T-cell (primary cell): Measurements from ENCODE around the gene SPSB2. TPM values are rescaled to one million over a fixed set of nuclear protein-coding genes. Genes with fewer than 3 reads are reported as not detected.

ENCODE experiments used
- ATAC-seq, 4 experiments: fragments of 200-7000 bp in 3 of 4; fragments of 150-1000 bp in 1 of 4; cut with Tn5 transposase; replicated peaks in 1 of 4; 1 replicate in 3 of 4; 2 replicates in 1 of 4; pipeline ENCODE4 v1.10.0; 2021; ENCODE audit warnings: moderate library complexity in 3 of 4, mild to moderate bottlenecking in 2 of 4, moderate number of reproducible peaks in 1 of 4
- CTCF ChIA-PET, 2 donors: fragments of 300-600 bp; sonication (Branson Sonifier 250); formaldehyde crosslinking; loops; one replicate each; lab custom pipeline; 2022; ENCODE audit warnings: antibody characterized with exemption in 2 of 2; lab: Charles Lee
- POLR2A ChIA-PET, 2 donors: fragments of 300-600 bp; sonication (Branson Sonifier 250); formaldehyde crosslinking; loops; one replicate each; lab custom pipeline; 2022; ENCODE audit warnings: antibody characterized with exemption in 2 of 2; lab: Charles Lee
- DNase-seq, 35 experiments: peaks; one replicate each; pipeline versions ENCODE4 v3.0.0 to v3.0.0-alpha.2; 2013 to 2023
- H3K27ac ChIP-seq: one replicate; pipeline ENCODE4 v1.5.1; 2013; ENCODE audit warnings: low read length
- H3K27me3 ChIP-seq, 2 experiments: replicated peaks in 1 of 2; 1 replicate in 1 of 2; 2 replicates in 1 of 2; pipeline versions ENCODE4 v1.6.1 to v1.7.0; 2013; ENCODE audit warnings: low read length in 1 of 2, mixed read lengths in 1 of 2; ENCODE audit not compliant: control insufficient read depth in 2 of 2, insufficient read depth in 2 of 2; ENCODE audit errors: extremely low read depth in 1 of 2
- H3K36me3 ChIP-seq, 2 donors: 1 replicate in 1 of 2; 2 replicates in 1 of 2; pipeline versions ENCODE4 v1.6.1 to v1.7.0; 2013; ENCODE audit warnings: low read length in 1 of 2; ENCODE audit not compliant: control insufficient read depth in 2 of 2, insufficient read depth in 1 of 2; ENCODE audit errors: extremely low read depth in 1 of 2
- H3K4me1 ChIP-seq, 2 experiments: 1 replicate in 1 of 2; 2 replicates in 1 of 2; pipeline versions ENCODE4 v1.6.1 to v1.7.0; 2013; ENCODE audit warnings: low read length in 2 of 2, mixed read lengths in 1 of 2; ENCODE audit not compliant: insufficient read depth in 2 of 2, control insufficient read depth in 1 of 2; ENCODE audit errors: extremely low read depth in 1 of 2
- H3K4me3 ChIP-seq, 2 donors: 1 replicate in 1 of 2; 2 replicates in 1 of 2; pipeline versions ENCODE4 v1.5.1 to v1.7.0; 2013; ENCODE audit warnings: mild to moderate bottlenecking in 2 of 2, low read length in 1 of 2, moderate library complexity in 1 of 2; ENCODE audit not compliant: control insufficient read depth in 1 of 2; ENCODE audit errors: extremely low read depth in 1 of 2
- H3K9me3 ChIP-seq: 2 replicates; pipeline ENCODE4 v1.7.0; 2013
- H3K27ac Mint-ChIP-seq, 2 donors: one replicate each; pipeline ENCODE4 v1.8.0; 2020 to 2021; ENCODE audit warnings: mild to moderate bottlenecking in 2 of 2, mixed read lengths in 2 of 2
- H3K27me3 Mint-ChIP-seq, 2 donors: one replicate each; pipeline ENCODE4 v1.8.0; 2021 to 2022; ENCODE audit warnings: mixed read lengths in 2 of 2
- H3K36me3 Mint-ChIP-seq: one replicate; pipeline ENCODE4 v1.8.0; 2021; ENCODE audit warnings: mixed read lengths
- H3K4me1 Mint-ChIP-seq, 3 donors: one replicate each; pipeline ENCODE4 v1.8.0; 2020 to 2022; ENCODE audit warnings: mixed read lengths in 3 of 3, mild to moderate bottlenecking in 1 of 3
- H3K4me3 Mint-ChIP-seq, 3 donors: one replicate each; pipeline ENCODE4 v1.8.0; 2020 to 2022; ENCODE audit warnings: mild to moderate bottlenecking in 3 of 3, mixed read lengths in 3 of 3, moderate library complexity in 3 of 3
- H3K9me3 Mint-ChIP-seq, 3 donors: one replicate each; pipeline ENCODE4 v1.8.0; 2020 to 2022; ENCODE audit warnings: mixed read lengths in 3 of 3
- WGBS: methylation state at CpG from one replicate; pipeline ENCODE4 v1.1.5; 2013; ENCODE audit warnings: missing lambda C conversion rate; ENCODE audit not compliant: insufficient coverage; 5-methylcytosine and 5-hydroxymethylcytosine counted together
- total RNA-seq, 35 experiments: library from RNA in 6 of 35; stranded (reverse) in 6 of 35; fragments of 120-200 nt in 1 of 35; gene quantifications; one replicate each; pipeline versions ENCODE4 v1.2.1 to v1.2.4 and lab custom pipeline; 2013 to 2026

The SPSB2 gene
- total RNA-seq, 5 donors from 2014 or later (not counting 1 experiment from before 2014, with no cell fraction given): 6.2 to 25.9 (median 21.8) TPM

DNA sequence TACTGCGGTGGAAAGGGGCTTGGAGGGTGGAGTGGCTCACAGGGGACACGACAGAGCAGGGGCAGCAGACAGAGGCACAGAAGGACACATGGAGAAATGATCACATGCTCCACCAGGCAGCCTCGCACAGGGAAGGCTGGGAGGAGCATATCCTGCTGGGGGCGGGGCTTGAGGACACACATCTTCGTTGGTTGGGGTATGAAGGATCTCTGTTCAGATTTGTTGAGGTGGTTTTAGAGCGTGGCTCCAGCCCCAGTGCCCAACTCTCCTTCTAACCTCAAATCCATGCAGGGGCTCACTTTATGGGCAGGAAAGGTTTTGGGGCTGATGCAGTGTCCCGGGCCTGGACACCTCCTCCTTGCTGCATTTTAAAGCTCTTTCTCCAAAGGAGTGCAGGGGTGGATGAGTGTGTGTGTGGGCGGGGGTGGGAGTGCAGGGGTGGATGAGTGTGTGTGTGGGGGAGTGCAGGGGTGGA, 45.6 kb downstream of the SPSB2 start:
- H3K4me3 ChIP-seq: no peak overlapping the region
- H3K36me3 Mint-ChIP-seq: no peaks in the 10 kb centered on the region
- ATAC-seq (no peak), DNase-seq (peak in 9 of 35 experiments; percentile 11 to 47 (median 29))
- no peak overlapping the region for H3K27ac ChIP-seq
- no peaks in the 10 kb centered on the region for H3K36me3 ChIP-seq
- peak overlapping the region; percentile 28 to 31 for H3K27ac Mint-ChIP-seq
- H3K4me3 Mint-ChIP-seq: peak overlapping the region; percentile 60 to 93 (median 74)
- WGBS: 33% methylated on average over 2 of the region's 8 CpGs
- peaks cover 16 to 66% of the 10 kb centered on the region in 2 donors for H3K27me3 Mint-ChIP-seq
- CTCF ChIA-PET: interaction anchor here (0.5 to 1.0 kb wide), 3 partner anchors 11 to 270 kb away, joined by 3 to 12 read pairs (median 3); no protein-coding TSS in a partner anchor
- H3K9me3 Mint-ChIP-seq: no peaks in the 10 kb centered on the region
- no peaks in the 10 kb centered on the region for H3K9me3 ChIP-seq
- peaks cover 17 to 34% (median 22%) of the 10 kb centered on the region in 3 donors for H3K4me1 Mint-ChIP-seq
- POLR2A ChIA-PET: no interaction called here
- peaks cover 0 to 31% of the 10 kb centered on the region in 2 experiments for H3K4me1 ChIP-seq
- peaks cover 0 to 83% of the 10 kb centered on the region in 2 experiments for H3K27me3 ChIP-seq

DNA sequence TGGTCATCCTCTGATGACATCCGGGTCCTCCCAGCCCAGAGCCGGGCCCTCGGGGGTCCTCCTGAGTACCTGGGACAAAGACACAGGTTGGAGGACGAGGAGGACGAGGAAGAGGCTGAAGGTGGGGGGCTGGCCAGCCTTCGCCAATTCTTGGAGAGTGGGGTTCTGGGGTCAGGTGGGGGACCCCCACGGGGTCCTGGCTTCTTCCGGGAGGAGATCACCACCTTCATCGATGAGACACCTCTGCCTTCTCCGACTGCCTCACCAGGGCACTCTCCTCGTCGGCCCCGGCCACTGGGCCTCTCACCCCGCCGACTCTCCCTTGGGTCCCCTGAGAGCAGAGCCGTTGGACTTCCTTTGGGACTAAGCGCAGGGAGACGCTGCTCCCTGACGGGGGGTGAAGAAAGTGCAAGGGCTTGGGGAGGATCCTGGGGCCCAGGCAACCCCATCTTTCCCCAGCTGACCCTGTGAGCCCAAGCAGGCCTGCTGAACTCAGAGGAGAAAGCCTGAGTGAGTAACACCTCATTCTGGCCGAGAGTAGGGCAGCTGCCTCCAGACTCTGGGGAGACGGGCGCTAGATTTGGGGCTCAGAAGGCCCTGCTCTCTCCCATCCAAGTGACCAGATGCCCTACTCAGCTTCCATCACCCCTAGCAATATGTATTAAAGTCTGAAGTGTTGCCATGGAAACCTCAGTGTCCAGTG, 46.2 kb downstream of the SPSB2 start:
- ATAC-seq (no peak), DNase-seq (no peak)
- WGBS: 86% methylated on average over 11 of the region's 22 CpGs
- H3K27ac ChIP-seq: no peak overlapping the region
- H3K36me3 ChIP-seq: no peaks in the 10 kb centered on the region
- CTCF ChIA-PET: interaction anchor here in 1 of 2 donors (1.0 to 3.2 kb wide), 3 partner anchors 9 to 74 kb away, joined by 3 to 26 read pairs (median 3); partner anchors contain the start of gene MLF2
- POLR2A ChIA-PET: no interaction called here
- peaks cover 0 to 89% of the 10 kb centered on the region in 2 experiments for H3K27me3 ChIP-seq
- no peaks in the 10 kb centered on the region for H3K9me3 Mint-ChIP-seq
- peaks cover 0 to 35% of the 10 kb centered on the region in 2 experiments for H3K4me1 ChIP-seq
- no peak overlapping the region for H3K4me3 ChIP-seq
- no peaks in the 10 kb centered on the region for H3K9me3 ChIP-seq
- peak overlapping the region; percentile 60 to 93 (median 74) for H3K4me3 Mint-ChIP-seq
- H3K27ac Mint-ChIP-seq: peak overlapping the region; percentile 28 to 31
- H3K36me3 Mint-ChIP-seq: no peaks in the 10 kb centered on the region
- peaks cover 16 to 66% of the 10 kb centered on the region in 2 donors for H3K27me3 Mint-ChIP-seq
- peaks cover 20 to 40% (median 24%) of the 10 kb centered on the region in 3 donors for H3K4me1 Mint-ChIP-seq

DNA sequence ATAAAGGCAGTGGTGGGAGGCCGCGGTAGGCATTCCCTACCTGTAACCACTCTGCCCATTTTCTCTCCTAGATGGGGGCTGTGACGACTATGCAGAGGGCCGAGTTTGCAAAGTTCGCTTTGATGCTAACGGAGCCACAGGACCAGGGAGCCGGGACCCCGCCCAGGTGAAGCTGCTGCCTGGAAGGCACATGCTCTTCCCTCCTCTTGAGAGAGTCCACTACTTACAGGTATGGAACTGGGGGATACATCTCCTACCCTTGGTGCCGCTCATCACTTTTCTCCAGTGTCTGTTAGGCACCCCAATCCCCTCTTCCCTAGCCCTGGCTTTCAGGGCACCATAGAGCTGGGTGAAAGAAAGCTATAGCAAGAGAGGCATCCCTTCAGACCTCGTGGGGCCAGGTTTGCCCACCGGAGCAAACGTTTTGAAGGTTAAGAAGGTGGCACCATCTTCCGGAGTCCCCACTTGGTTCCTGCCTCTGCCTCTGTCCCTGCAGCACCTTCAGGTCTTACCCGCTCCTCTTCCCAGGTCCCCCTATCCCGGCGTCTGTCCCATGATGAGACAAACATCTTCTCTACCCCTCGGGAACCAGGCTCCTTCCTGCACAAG, 46.9 kb downstream of the SPSB2 start:
- H3K27ac Mint-ChIP-seq: no peak overlapping the region
- ATAC-seq: no peak
- 84% methylated on average over 10 of the region's 17 CpGs for WGBS
- no peaks in the 10 kb centered on the region for H3K9me3 Mint-ChIP-seq
- H3K4me3 Mint-ChIP-seq: no peak overlapping the region
- DNase-seq: no peak
- H3K9me3 ChIP-seq: no peaks in the 10 kb centered on the region
- H3K27ac ChIP-seq: no peak overlapping the region
- peaks cover 23 to 45% (median 26%) of the 10 kb centered on the region in 3 donors for H3K4me1 Mint-ChIP-seq
- peaks cover 0 to 90% of the 10 kb centered on the region in 2 experiments for H3K27me3 ChIP-seq
- no peak overlapping the region for H3K4me3 ChIP-seq
- no peaks in the 10 kb centered on the region for H3K36me3 Mint-ChIP-seq
- POLR2A ChIA-PET: interaction anchor here in 1 of 2 donors (0.7 kb wide), 1 partner anchor 47 kb away, joined by 3 read pairs; the partner anchor contains the start of gene SPSB2
- H3K27me3 Mint-ChIP-seq: peaks cover 16 to 64% of the 10 kb centered on the region in 2 donors
- no peaks in the 10 kb centered on the region for H3K36me3 ChIP-seq
- peaks cover 0 to 41% of the 10 kb centered on the region in 2 experiments for H3K4me1 ChIP-seq
- CTCF ChIA-PET: interaction anchor here (0.5 to 3.2 kb wide), 7 partner anchors 8 to 337 kb away, joined by 3 to 26 read pairs (median 4); partner anchors contain the start of gene MLF2 (in 2 of the 2)

DNA sequence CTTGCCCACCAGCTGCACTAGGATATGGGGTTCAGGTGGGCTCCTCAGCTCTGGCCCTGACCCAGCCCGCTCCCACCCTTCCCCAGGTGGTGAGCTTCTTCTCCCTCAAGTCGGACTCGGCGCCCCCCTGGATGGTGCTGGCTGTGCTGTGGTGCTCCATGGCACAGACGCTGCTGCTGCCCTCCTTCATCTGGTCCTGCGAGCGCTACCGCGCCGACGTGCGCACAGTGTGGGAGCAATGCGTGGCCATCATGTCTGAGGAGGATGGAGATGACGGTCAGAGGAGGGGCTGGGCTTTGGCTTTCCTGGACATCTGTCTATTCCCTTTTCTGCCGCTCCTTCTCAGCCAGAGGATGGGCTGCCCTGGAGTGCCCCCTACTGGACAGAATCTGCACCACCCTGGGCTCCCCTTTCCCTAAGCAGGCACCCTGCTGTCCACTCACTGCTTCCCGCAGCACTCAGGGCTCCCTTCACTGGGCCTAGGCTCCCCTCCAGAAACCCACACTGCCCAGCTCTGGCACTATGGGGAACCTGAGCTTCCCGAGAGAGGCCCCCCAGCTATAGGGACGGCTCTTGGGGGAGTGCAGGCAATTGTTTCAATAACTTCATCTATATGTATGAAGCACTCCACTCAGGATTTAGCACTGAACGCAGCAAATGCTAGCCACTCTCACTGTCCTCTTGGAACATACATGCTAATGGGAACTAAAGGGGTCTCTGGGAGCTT, 47.5 kb downstream of the SPSB2 start:
- H3K4me1 Mint-ChIP-seq: peaks cover 29 to 52% (median 33%) of the 10 kb centered on the region in 3 donors
- no peak overlapping the region for H3K4me3 ChIP-seq
- ATAC-seq (peak; percentile 46 to 69 (median 50)), DNase-seq (peak; percentile 36 to 87 (median 71))
- H3K36me3 ChIP-seq: no peaks in the 10 kb centered on the region
- H3K4me1 ChIP-seq: peaks cover 3 to 47% of the 10 kb centered on the region in 2 experiments
- ChIA-PET POLR2A (interaction anchor here in 1 of 2 donors (0.7 to 1.5 kb wide), 2 partner anchors 47 to 73 kb away, joined by 3 read pairs; partner anchors contain the start of genes MLF2 and SPSB2), CTCF (interaction anchor here (0.5 to 3.2 kb wide), 15 partner anchors 9 to 337 kb away, joined by 3 to 26 read pairs (median 3); partner anchors contain the start of genes MLF2 (in 2 of the 2), USP5 (in 1 of the 2) and ZNF384 (in 1 of the 2))
- H3K9me3 Mint-ChIP-seq: no peaks in the 10 kb centered on the region
- no peak overlapping the region for H3K27ac ChIP-seq
- H3K36me3 Mint-ChIP-seq: no peaks in the 10 kb centered on the region
- 33% methylated on average over 10 of the region's 19 CpGs for WGBS
- peaks cover 16 to 64% of the 10 kb centered on the region in 2 donors for H3K27me3 Mint-ChIP-seq
- no peak overlapping the region for H3K4me3 Mint-ChIP-seq
- peaks cover 0 to 91% of the 10 kb centered on the region in 2 experiments for H3K27me3 ChIP-seq
- no peaks in the 10 kb centered on the region for H3K9me3 ChIP-seq
- H3K27ac Mint-ChIP-seq: peak overlapping the region in 1 of 2 donors; percentile 34

DNA sequence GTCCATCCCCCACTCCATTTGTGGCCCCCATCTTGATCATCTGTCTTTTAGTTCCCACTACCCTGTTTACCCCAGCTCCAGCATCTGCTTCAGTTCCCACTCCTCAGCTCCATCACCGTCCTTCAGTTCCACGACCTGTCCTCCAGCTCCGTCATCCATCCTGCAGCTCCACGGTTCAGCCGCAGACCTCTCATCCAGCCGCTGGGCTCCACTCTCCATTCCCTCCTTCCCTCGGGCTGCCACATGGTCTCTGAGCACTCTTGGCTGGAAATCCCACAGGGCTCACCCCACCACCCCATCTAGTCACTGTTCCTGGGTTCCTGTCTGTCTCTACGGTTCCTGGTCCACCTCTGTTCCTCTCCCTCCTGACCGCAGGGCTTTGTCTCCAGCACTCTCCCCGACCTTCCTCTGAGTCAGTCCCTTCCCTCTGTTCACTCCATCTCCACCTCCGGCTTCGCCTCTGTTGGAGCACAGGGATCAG, 48.2 kb downstream of the SPSB2 start:
- H3K4me1 ChIP-seq: peaks cover 3 to 51% of the 10 kb centered on the region in 2 experiments
- ChIA-PET CTCF (interaction anchor here (0.5 to 3.2 kb wide), 9 partner anchors 10 to 135 kb away, joined by 3 to 26 read pairs (median 3); partner anchors contain the start of genes MLF2 (in 1 of the 2), USP5 (in 1 of the 2) and ZNF384 (in 1 of the 2)), POLR2A (interaction anchor here in 1 of 2 donors (1.5 kb wide), 1 partner anchor 72 kb away, joined by 3 read pairs; the partner anchor contains the start of gene MLF2)
- Mint-ChIP-seq H3K9me3 (no peaks in the 10 kb centered on the region), H3K4me3 (no peak overlapping the region), H3K36me3 (no peaks in the 10 kb centered on the region), H3K27me3 (peaks cover 16 to 60% of the 10 kb centered on the region in 2 donors), H3K4me1 (peaks cover 29 to 53% (median 33%) of the 10 kb centered on the region in 3 donors), H3K27ac (no peak overlapping the region)
- ATAC-seq (no peak), DNase-seq (no peak)
- H3K36me3 ChIP-seq: peaks cover 0 to 1% of the 10 kb centered on the region in 2 donors
- WGBS: 81% methylated on average over 11 of the region's 12 CpGs
- H3K4me3 ChIP-seq: no peak overlapping the region
- H3K27ac ChIP-seq: no peak overlapping the region
- H3K9me3 ChIP-seq: no peaks in the 10 kb centered on the region
- H3K27me3 ChIP-seq: peaks cover 0 to 86% of the 10 kb centered on the region in 2 experiments
